ENCODE measurements around the gene SPSB4.

SPSB4 gene

DNA sequence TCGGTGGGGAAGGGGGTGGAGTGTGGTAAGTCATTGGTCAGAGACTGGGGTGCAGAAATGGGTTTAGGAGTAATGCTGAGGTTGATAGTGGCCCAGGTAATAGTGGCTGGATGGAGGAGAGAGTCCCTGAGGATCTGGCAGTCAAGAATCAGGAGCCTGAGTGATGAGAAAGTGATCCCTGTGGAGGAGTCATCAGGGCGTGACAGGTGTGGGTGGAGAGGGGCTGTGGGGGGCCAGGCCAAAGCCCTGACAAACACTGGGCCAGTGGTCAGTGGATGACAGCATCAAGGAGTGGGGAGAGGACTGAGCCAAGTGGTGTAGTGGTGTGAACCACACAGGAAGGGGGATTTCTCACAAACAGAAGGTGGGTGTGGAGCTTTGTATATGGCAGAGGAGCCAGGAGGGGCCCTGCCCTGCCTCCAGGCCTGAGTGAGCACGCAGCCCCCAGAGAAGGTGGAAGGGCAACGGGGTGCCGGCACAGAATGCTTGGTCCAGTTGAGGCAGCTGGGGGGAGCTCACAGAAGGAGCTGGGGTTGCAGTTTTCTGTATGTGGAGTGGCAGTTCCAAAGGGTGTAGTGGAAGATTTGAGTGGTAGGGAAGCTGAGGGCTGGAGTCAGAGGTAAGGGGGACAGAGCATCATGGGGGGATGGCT, 77.1 kb downstream of the SPSB4 start:
- H3K4me3 ChIP-seq (ENCODE audit: low read length) = no peak overlapping the region
- DNase-seq (ENCODE audit: low read depth, low spot score) = no peak

DNA sequence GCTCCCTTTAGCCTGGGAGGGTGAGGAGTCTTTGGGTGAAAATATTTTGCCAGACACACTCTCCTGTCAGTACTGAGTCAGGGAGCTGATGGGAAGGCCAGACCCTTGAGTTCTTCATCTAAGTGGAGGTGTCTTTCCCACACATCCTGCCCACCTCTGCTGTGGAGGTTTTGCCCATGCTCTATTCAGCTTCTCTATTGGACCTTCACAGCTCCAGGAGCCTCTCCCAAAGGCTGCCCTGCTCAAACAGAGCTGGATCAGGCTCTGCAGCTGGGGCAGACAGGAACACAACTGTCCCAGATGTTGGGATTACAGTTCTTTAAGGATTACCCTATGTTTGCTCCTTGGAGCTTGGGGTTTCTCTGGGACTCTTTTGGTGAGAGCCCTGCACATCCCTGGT, 77.9 kb downstream of the SPSB4 start:
- no peak for DNase-seq (ENCODE audit: low read depth, low spot score)

DNA sequence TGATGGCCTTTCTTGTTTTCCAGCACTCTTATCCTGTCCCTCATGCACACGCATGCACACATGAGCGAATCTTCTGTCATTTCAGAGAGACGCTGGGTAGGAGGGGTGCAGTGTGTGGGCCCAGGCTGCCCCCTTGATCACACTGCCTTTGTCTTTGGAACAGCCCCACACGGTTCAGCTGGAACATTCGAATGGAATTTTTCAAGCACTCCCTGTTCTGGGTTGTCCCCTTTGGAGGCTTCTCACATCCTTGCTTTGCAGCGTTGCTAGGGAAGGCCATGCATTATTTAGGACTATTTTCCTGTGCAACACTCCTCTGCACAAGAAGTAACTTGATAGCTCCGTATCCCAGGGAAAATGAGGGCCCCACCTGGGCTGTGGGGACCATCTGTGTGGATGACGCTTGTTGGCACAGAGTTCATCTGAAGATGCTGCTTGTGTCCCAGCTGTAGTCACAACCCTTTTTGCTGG, 78.4 kb downstream of the SPSB4 start:
- no peak for DNase-seq (ENCODE audit: low read depth, low spot score)
- no peak overlapping the region for H3K4me3 ChIP-seq (ENCODE audit: low read length)

More for the DNA sequence above, 77.9 kb downstream of the SPSB4 start:
- H3K4me3 ChIP-seq (ENCODE audit: low read length) = no peak overlapping the region

DNA sequence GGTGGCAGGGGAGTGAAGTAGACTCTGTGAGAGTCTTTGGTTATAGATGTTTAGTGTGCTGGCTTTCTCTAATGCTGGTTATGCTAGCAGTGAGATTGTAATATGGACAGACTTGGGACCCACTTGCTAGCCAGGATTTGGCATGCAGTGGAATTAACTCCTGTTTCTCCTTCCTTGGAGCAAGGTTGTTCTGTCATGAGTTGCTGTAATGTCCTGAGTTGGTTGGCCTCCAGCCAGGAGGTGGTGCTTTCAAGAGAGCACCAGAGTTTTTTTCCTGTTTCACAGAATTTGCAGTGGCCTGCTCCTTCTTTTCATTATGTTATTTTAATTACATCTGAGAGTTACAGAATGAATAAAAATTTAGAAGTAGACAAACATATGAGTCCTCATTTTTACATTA, 92.4 kb downstream of the SPSB4 start:
- DNase-seq (ENCODE audit: low read depth, low spot score) = no peak

DNA sequence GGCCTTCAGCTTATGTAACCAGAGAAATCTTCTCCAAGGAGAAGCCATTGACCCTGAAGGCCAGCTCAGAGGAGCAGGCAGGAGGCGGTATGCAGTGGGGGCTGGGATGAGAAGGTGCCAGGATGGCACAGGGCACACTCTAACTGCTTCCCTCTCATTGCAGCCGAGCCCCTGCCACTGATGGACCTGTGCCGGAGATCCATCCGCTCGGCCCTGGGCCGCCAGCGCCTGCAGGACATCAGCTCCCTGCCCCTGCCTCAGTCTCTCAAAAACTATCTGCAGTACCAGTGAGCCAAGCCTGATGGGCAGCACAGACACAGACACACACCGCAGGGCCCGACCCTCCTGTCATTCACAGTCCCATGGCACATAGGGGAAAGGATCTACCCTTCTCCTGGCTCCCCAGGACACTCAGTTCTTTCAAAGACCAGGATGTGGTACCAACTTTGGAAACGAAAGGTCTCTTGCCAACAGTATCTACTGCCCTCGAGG, 95.9 kb downstream of the SPSB4 start:
- no peak for DNase-seq (ENCODE audit: low read depth, low spot score)
- H3K4me3 ChIP-seq (ENCODE audit: low read length) = no peak overlapping the region

More for the DNA sequence above, 92.4 kb downstream of the SPSB4 start:
- no peak overlapping the region for H3K4me3 ChIP-seq (ENCODE audit: low read length)

DNA sequence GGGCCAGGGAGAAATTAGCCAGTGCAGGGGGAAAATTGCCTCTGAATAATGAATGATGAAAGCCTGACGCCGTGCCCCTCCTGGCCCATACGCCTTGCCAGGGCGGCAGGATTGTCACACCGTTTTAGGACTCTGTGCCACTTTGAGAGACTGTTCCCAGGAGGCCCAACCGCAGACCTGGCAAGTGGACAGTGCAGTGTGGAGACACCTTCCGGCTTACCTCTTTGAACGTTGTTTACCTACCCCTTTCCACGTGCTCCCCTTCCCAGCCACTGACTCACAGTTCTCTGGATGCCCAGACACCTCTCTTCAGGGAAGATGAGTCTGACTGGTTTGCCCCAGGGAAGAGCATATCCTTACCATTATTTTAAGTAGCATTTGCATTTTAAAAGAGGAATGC, 96.5 kb downstream of the SPSB4 start:
- no peak for DNase-seq (ENCODE audit: low read depth, low spot score)
- no peak overlapping the region for H3K4me3 ChIP-seq (ENCODE audit: low read length)

DNA sequence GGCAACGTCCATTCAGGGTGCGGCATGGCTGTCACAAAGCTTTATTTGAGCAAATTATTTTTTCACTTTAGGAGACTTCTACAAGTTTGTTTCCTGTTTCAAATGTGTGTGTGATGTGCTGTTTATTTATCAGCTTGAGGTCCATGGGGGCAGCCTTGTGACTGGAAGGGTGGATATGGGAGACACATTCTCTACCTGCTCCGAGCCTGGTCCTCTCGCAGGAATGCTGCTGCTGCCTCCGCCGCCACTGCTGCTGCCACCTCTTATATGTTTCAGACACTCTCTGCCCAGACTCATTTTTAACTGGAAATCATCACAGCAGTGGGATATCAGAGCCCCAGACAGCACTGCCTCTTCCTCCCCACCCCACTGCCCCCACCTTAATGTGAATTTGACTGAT, 97.0 kb downstream of the SPSB4 start:
- DNase-seq (ENCODE audit: low read depth, low spot score) = no peak

DNA sequence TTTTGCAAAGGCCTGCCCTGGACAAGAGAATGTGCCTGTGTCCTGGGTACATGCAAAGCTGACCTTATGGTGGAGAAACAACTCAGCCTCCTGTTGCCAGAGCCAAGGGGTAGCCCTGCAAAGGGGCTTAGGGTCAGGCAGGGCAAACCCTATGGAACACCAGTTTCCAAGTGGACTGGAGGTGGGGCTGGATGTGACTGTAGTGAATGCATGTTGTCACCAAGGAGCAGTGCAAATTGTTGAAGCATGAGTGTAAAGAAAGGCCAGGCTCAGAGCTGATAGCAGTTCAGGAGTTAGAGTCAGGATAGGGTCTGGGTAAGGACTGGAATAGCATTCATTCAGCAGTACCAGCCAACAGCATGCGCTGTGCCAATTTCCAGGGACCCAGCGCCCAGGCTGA, 97.6 kb downstream of the SPSB4 start:
- no peak overlapping the region for H3K4me3 ChIP-seq (ENCODE audit: low read length)
- DNase-seq (ENCODE audit: low read depth, low spot score) = no peak

More for the DNA sequence above, 97.0 kb downstream of the SPSB4 start:
- no peak overlapping the region for H3K4me3 ChIP-seq (ENCODE audit: low read length)

- no peak for DNase-seq (ENCODE audit: low read depth, low spot score)
- H3K4me3 ChIP-seq (ENCODE audit: low read length) = no peak overlapping the region
These were observed 99.1 kb downstream of the SPSB4 start for GRCh38 chr3:141150081-141150830.

- no peak overlapping the region for H3K4me3 ChIP-seq (ENCODE audit: low read length)
- DNase-seq (ENCODE audit: low read depth, low spot score) = no peak
These were observed 99.8 kb downstream of the SPSB4 start for GRCh38 chr3:141150931-141151330.

DNA sequence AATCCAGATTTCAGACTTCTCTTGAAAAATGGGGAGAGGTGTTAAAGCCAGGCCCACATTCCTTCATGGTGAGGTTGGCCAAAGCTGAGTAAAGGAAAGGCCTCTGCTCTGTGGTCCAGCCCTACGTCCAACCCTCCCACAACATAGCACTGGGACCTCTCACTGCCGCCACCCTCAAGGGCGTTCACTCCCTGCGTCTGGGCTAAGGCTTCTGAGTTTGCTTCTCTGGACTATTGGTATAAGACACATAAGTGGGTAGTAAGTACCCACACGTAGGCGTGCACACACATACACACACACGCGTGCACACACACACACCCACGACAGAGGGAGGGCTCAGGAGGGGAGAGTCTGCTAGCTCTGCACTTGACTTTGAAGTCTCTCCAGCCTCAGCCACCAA, 100.3 kb downstream of the SPSB4 start:
- no peak overlapping the region for H3K4me3 ChIP-seq (ENCODE audit: low read length)
- DNase-seq (ENCODE audit: low read depth, low spot score) = no peak

DNA sequence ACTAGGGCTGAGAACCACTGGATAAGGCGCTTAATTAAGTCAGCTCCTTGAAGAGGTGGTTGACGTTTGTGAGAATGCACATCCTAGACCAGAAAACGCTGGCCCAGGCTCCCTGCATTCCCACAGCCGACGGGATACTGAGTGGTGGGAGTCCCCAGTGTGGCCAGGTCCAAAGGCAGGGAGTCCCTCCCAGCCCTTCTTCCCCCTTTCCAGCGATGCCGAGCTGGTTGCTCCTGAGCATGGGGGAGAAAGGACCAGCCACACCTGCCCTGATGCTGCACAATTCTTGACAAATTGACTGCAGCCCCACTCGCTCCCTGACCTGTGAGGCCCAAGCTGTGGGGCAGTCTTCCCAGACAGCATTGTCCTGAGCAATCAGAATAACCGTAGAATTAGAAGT, 101.0 kb downstream of the SPSB4 start:
- no peak for DNase-seq (ENCODE audit: low read depth, low spot score)
- H3K4me3 ChIP-seq (ENCODE audit: low read length) = no peak overlapping the region

- H3K4me3 ChIP-seq (ENCODE audit: low read length) = no peak overlapping the region
- DNase-seq (ENCODE audit: low read depth, low spot score) = no peak
These were observed 101.9 kb downstream of the SPSB4 start for GRCh38 chr3:141152801-141153678.

DNA sequence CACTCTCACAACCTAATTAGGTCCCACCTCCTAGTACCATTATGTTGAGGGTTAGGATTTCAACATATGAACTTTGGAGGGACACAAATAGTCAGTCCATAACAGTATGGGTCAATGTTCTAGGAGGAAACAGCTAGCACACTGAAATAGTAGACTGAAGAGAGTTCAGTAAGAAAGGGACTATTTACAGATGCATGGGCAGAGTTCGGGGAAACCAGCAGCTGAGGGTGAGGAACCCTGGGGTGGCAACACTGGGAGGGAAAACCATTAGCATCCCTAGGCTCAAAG, 102.5 kb downstream of the SPSB4 start:
- DNase-seq (ENCODE audit: low read depth, low spot score) = no peak
- no peak overlapping the region for H3K4me3 ChIP-seq (ENCODE audit: low read length)

DNA sequence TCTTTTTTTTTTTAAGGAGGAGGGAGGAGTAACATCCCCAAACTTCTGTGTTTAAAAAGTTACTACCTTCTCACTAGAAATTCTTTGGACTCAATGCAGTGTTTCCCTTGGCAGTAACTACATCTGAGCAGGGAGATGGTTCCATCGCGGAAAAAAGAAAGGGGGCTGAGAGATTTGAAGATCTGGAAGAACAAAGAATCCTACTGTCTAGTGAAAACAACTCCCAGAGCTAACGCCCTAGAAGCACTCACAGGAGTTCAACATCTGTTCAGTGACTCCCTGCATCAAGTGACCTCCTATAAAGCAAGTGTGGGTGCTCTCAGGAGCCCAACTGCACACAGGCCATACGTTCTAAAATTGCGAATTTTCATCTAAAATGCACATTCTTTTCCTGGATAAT, 113.7 kb downstream of the SPSB4 start:
- DNase-seq (ENCODE audit: low read depth, low spot score) = no peak
- no peak overlapping the region for H3K4me3 ChIP-seq (ENCODE audit: low read length)

GRCh38 chr3:141167681-141168080, 116.5 kb downstream of the SPSB4 start:
- H3K4me3 ChIP-seq (ENCODE audit: low read length) = no peak overlapping the region
- no peak for DNase-seq (ENCODE audit: low read depth, low spot score)

- no peak overlapping the region for H3K4me3 ChIP-seq (ENCODE audit: low read length)
- DNase-seq (ENCODE audit: low read depth, low spot score) = no peak
These were observed 119.6 kb downstream of the SPSB4 start for GRCh38 chr3:141170678-141171295.

DNA sequence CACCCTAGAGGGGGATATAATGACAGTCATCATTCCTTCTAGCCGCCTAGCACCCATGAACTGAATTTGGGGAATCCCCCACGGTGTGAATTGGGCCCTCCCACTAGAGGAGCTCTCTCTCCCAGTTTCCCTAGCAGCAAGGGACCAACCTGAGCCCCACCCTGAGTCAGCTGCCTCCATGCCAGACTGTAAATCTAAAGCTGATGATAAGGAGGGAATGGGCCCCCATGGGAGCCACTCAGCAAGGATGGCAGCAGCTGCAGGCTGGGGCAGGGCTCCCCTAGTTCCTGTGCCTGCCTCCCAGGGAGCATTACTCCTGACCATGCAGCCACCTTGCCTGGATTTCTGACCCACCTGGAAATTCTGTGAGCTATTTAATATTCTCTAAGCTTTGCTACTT, 123.5 kb downstream of the SPSB4 start:
- H3K4me3 ChIP-seq (ENCODE audit: low read length) = no peak overlapping the region
- DNase-seq (ENCODE audit: low read depth, low spot score) = no peak

DNA sequence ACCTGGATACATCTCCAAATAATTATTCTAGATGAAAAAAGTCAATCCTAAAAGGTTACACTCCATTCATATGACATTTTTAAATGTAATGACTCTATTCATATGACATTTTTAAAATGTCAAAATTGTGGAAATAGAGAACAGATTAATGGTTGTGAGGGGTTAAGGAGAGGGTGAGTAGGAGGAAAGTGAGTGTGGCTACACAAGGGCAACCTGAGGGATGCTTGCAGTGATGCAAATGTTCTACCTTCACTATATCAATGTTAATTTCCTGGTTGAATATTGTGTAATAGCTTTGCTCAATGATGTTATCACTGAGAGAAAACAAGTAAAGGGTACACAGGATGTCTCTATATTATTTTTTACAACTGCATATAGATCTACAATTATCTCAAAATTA, 125.6 kb downstream of the SPSB4 start:
- H3K4me3 ChIP-seq (ENCODE audit: low read length) = no peak overlapping the region
- DNase-seq (ENCODE audit: low read depth, low spot score) = no peak

- H3K4me3 ChIP-seq (ENCODE audit: low read length) = no peak overlapping the region
- no peak for DNase-seq (ENCODE audit: low read depth, low spot score)
These were observed 126.9 kb downstream of the SPSB4 start for GRCh38 chr3:141178026-141178425.

Measured in Jurkat, Clone E6-1 (cell line).